GM12892 (cell line): ENCODE data around the gene ATE1.

ENCODE experiments used
- POLR2AphosphoS5 ChIP-seq: IDR thresholded peaks from 2 replicates; pipeline ENCODE4 v1.6.1; 2011; ENCODE audit warnings: low read depth, low read length, control low read depth
- TAF1 ChIP-seq: IDR thresholded peaks from 2 replicates; pipeline ENCODE4 v1.6.1; 2011; ENCODE audit warnings: low read depth, mild to moderate bottlenecking, control low read depth, low read length, borderline replicate concordance

GRCh38 chr10:121715076-121715475 lies 212.8 kb downstream of the ATE1 start:
- TF ChIP-seq POLR2AphosphoS5 (no peak), TAF1 (no peak)
